Astrocyte of the cerebellum (primary cell): ENCODE data around the gene FBXO3.
"Not testable (repeated sequence)": the region's sequence is repeated elsewhere in the genome, so short reads cannot be mapped to it uniquely, and the experiment has no call there.

Experiments used
- DNase-seq: peaks from one replicate; pipeline ENCODE4 v3.0.0-alpha.2; 2011; ENCODE audit warnings: low read depth
- H3K4me3 ChIP-seq: 2 replicates; pipeline ENCODE4 v1.5.1; 2011; ENCODE audit warnings: mild to moderate bottlenecking, low read depth, low read length, moderate library complexity
- CTCF ChIP-seq: IDR thresholded peaks from 2 replicates; pipeline ENCODE4 v1.5.1; 2012; ENCODE audit warnings: low read length, low read depth, moderate library complexity, mild to moderate bottlenecking; ENCODE audit errors: missing control alignments
- in situ Hi-C: cut with HindIII; loops from 2 replicates; pipeline ENCODE4 v1.10.0; 2017; ENCODE audit warnings: low sequenced_read_pairs

FBXO3 gene

DNA sequence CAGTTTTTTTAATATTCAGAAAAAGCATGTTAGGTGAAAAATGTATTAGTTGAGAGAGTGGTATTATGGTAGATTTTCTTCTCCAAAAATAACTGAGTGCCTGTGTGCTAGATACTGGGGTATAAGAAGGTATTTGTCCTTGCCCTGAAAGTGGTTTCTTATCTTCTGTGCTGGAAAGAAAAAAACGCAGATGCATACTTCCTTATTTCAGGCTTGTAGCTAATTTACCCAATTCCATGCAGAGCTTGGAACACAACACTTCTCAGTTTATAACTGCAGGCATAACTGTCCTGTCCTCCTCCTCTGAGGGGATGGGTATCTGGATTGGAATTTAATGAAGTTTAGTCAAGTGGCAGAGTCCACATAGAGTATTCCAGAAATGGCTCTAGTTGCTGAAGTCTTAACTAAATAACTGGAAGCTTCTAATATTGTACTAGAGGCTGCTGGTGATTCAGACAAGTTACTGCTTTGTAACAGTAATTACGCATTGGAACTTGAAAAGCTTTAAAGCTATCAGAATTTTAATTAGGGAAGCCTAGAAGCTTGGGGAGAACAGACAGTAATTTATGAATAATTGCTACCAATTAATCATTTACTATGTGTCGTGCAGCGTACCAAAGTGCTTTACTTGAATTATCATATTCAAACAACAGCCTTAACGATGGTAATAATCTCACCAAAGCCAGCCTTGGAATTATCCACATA is 61.0 kb downstream of the FBXO3 start:
- no peak for DNase-seq
- no peak for TF ChIP-seq CTCF
- in situ Hi-C loops = no loop called here
- no peak overlapping the region for H3K4me3 ChIP-seq

DNA sequence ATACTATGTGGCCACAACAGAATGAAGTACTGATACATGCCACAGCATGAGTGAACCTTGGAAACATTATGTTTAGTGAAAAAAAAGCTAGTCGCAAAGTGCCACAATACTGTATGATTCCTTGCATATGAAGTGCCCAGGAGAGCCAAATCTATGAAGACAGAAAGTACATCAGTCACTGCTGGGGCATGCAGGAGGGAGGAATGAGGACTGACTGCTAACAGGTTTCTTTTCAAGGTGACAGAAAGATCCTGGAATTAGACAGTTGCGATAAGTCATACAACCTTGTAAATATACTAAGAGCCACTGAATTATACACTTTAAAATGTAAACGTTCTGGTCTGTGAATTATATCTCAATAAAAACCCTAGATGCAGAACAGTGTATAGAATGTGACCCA is 61.9 kb downstream of the FBXO3 start:
- TF ChIP-seq CTCF = no peak
- in situ Hi-C loops = no loop called here
- no peak for DNase-seq
- no peak overlapping the region for H3K4me3 ChIP-seq

GRCh38 chr11:33709466-33709865 is 64.9 kb downstream of the FBXO3 start:
- H3K4me3 ChIP-seq = no peak overlapping the region
- no peak for DNase-seq
- TF ChIP-seq CTCF = no peak
- in situ Hi-C loops = no loop called here

- H3K4me3 ChIP-seq = no peak overlapping the region
- DNase-seq = no peak
- TF ChIP-seq CTCF = no peak
- in situ Hi-C loops = no loop called here
These were observed 65.3 kb downstream of the FBXO3 start for GRCh38 chr11:33708985-33709384.

GRCh38 chr11:33707831-33708230 is 66.5 kb downstream of the FBXO3 start:
- DNase-seq, H3K4me3 ChIP-seq, in situ Hi-C loops: not testable (repeated sequence)

DNA sequence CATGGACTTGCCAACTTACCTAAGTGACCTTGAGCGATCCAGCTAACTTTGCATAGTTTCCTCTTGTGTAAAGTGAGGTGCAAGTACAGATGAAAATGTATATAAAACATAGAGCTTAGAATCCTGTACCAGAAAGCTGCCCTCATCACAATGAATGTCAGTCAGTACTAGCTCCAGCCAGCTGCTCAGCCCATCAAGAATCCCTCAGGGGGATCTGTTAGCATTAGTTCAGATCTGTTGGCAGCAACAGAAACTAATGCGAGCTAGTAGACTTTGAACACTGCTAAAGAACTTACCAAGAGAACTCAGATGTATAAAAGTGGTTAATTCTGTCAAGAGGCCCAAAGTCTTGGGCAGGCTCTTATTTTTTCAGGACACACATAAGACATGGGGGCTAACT is 67.4 kb downstream of the FBXO3 start:
- in situ Hi-C loops = no loop called here
- no peak for DNase-seq
- H3K4me3 ChIP-seq = no peak overlapping the region
- TF ChIP-seq CTCF = no peak

DNA sequence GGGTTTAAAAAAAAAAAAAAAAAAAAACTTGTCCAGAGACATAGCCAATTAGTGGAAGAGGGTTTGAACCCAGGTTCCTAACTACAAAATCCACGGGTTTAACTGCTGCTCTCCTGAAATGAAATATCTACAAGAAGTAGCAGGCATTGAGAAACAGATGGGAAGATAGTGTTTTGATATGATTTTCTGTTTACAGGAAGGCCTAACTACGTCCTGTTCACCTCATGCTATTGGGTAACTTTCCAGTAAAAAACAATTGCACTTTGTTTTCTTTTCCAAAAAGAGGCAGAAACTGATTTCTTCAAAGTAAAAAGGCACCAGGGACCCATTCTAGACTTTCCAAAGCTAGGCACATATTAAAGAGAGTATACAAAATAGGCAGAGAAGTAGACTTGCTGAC is 67.8 kb downstream of the FBXO3 start:
- DNase-seq = no peak
- H3K4me3 ChIP-seq = no peak overlapping the region
- no peak for TF ChIP-seq CTCF
- in situ Hi-C loops = no loop called here
